OCI-M2 (cell line): ENCODE results near the gene PDXDC1.
"Not testable (repeated sequence)": the region's sequence is repeated elsewhere in the genome, so short reads cannot be mapped to it uniquely, and the experiment has no call there.

Experiments used
- DNase-seq: peaks from one replicate; lab custom pipeline; 2025; ENCODE audit not compliant: unreplicated experiment; lab: John Stamatoyannopoulos, UW

Gene PDXDC1

GRCh38 chr16:14971621-14972228 lies 3.1 kb upstream of the PDXDC1 start:
- peak; percentile 48 for DNase-seq

GRCh38 chr16:14973785-14974322 lies 972 bp upstream of the PDXDC1 start:
- not testable (repeated sequence) for DNase-seq

- DNase-seq: peak; percentile 33
These were observed 533 bp upstream of the PDXDC1 start for GRCh38 chr16:14974331-14974655.

- not testable (repeated sequence) for DNase-seq
These were observed 780 bp downstream of the PDXDC1 start for GRCh38 chr16:14975418-14976194.

- DNase-seq: not testable (repeated sequence)
These were observed 2.3 kb downstream of the PDXDC1 start for GRCh38 chr16:14976971-14977736.

- not testable (repeated sequence) for DNase-seq
These were observed 3.5 kb downstream of the PDXDC1 start for GRCh38 chr16:14978281-14978680.

GRCh38 chr16:14978908-14979307 lies 4.1 kb downstream of the PDXDC1 start:
- not testable (repeated sequence) for DNase-seq

GRCh38 chr16:14981234-14981633 lies 6.4 kb downstream of the PDXDC1 start:
- DNase-seq: not testable (repeated sequence)

GRCh38 chr16:14982521-14982920 lies 7.7 kb downstream of the PDXDC1 start:
- not testable (repeated sequence) for DNase-seq

- not testable (repeated sequence) for DNase-seq
These were observed 13.3 kb downstream of the PDXDC1 start for GRCh38 chr16:14988092-14988491.

GRCh38 chr16:14988661-14989191 lies 13.9 kb downstream of the PDXDC1 start:
- DNase-seq: not testable (repeated sequence)

- DNase-seq: not testable (repeated sequence)
These were observed 14.8 kb downstream of the PDXDC1 start for GRCh38 chr16:14989291-14990281.

- DNase-seq: not testable (repeated sequence)
These were observed 18.7 kb downstream of the PDXDC1 start for GRCh38 chr16:14993277-14994151.

GRCh38 chr16:14996702-14997101 lies 21.9 kb downstream of the PDXDC1 start:
- not testable (repeated sequence) for DNase-seq

- not testable (repeated sequence) for DNase-seq
These were observed 23.5 kb downstream of the PDXDC1 start for GRCh38 chr16:14998300-14998699.

GRCh38 chr16:14999845-15000244 lies 25.0 kb downstream of the PDXDC1 start:
- not testable (repeated sequence) for DNase-seq

- not testable (repeated sequence) for DNase-seq
These were observed 27.6 kb downstream of the PDXDC1 start for GRCh38 chr16:15002448-15002847.

- DNase-seq: not testable (repeated sequence)
These were observed 30.7 kb downstream of the PDXDC1 start for GRCh38 chr16:15005357-15006132.
